Peyer's patch (tissue), 4 donors: Measurements from ENCODE around the gene RSPH10B2.

Source experiments
- POLR2A ChIP-seq, 2 donors: fragments of 450-650 bp; IDR thresholded peaks; one replicate each; pipeline ENCODE4 v1.5.1; 2017; ENCODE audit warnings: antibody characterized with exemption in 2 of 2, mild to moderate bottlenecking in 2 of 2, moderate library complexity in 2 of 2
- TF ChIP-seq, protein P1 (sequence below), 6 experiments: fragments of 450-650 bp in 4 of 6; fragments of 200-600 bp in 2 of 6; sonication (generic) in 1 of 6; IDR thresholded peaks; one replicate each; pipeline ENCODE4 v1.5.1; 2017 to 2019; ENCODE audit warnings: antibody characterized with exemption in 6 of 6, mild to moderate bottlenecking in 3 of 6, moderate library complexity in 1 of 6

GRCh38 chr7:6730343-6730633, 23.6 kb upstream of the RSPH10B2 start:
- TF ChIP-seq, protein P1, sequence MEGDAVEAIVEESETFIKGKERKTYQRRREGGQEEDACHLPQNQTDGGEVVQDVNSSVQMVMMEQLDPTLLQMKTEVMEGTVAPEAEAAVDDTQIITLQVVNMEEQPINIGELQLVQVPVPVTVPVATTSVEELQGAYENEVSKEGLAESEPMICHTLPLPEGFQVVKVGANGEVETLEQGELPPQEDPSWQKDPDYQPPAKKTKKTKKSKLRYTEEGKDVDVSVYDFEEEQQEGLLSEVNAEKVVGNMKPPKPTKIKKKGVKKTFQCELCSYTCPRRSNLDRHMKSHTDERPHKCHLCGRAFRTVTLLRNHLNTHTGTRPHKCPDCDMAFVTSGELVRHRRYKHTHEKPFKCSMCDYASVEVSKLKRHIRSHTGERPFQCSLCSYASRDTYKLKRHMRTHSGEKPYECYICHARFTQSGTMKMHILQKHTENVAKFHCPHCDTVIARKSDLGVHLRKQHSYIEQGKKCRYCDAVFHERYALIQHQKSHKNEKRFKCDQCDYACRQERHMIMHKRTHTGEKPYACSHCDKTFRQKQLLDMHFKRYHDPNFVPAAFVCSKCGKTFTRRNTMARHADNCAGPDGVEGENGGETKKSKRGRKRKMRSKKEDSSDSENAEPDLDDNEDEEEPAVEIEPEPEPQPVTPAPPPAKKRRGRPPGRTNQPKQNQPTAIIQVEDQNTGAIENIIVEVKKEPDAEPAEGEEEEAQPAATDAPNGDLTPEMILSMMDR (IDR thresholded peaks at IDR 0.05) = no peak
- TF ChIP-seq POLR2A (IDR thresholded peaks at IDR 0.05) = no peak
